Upper lobe of left lung (tissue), 4 donors: Measurements from ENCODE around the gene TJP3.

Source experiments
- CTCF ChIP-seq, 6 experiments: fragments of 450-650 bp in 4 of 6; fragments of 200-600 bp in 2 of 6; sonication (generic) in 2 of 6; IDR thresholded peaks; one replicate each; pipeline ENCODE4 v1.5.1; 2016 to 2019; ENCODE audit warnings: antibody characterized with exemption in 6 of 6
- POLR2AphosphoS5 ChIP-seq, 2 donors: sonication (generic); formaldehyde crosslinking; IDR thresholded peaks; one replicate each; pipeline ENCODE4 v1.5.1; 2017; ENCODE audit warnings: antibody characterized with exemption in 2 of 2

- TF ChIP-seq POLR2AphosphoS5 (IDR thresholded peaks at IDR 0.05) (peak in 1 of 2 donors; percentile 33), CTCF (IDR thresholded peaks at IDR 0.05) (peak; percentile 85 to 98 (median 94))
Observed at GRCh38 chr19:3700242-3701032, 7.7 kb upstream of the TJP3 start, which contains the start of gene PIP5K1C.
